AG10803 (cell line): ENCODE results near the gene ADGRV1.
"Not testable (repeated sequence)": the region's sequence is repeated elsewhere in the genome, so short reads cannot be mapped to it uniquely, and the experiment has no call there.

Experiments
- DNase-seq: peaks from one replicate; pipeline ENCODE4 v3.0.0; 2010; ENCODE audit warnings: low read depth
- H3K4me3 ChIP-seq: 2 replicates; pipeline ENCODE4 v1.5.1; 2011; ENCODE audit warnings: mild to moderate bottlenecking, low read length, control low read depth
- TF ChIP-seq, protein P1 (sequence below): conservative IDR thresholded peaks from 2 replicates; pipeline ENCODE4 v1.5.1; 2011; ENCODE audit warnings: mild to moderate bottlenecking, low read length, control low read depth, inconsistent platforms

The ADGRV1 gene

DNA sequence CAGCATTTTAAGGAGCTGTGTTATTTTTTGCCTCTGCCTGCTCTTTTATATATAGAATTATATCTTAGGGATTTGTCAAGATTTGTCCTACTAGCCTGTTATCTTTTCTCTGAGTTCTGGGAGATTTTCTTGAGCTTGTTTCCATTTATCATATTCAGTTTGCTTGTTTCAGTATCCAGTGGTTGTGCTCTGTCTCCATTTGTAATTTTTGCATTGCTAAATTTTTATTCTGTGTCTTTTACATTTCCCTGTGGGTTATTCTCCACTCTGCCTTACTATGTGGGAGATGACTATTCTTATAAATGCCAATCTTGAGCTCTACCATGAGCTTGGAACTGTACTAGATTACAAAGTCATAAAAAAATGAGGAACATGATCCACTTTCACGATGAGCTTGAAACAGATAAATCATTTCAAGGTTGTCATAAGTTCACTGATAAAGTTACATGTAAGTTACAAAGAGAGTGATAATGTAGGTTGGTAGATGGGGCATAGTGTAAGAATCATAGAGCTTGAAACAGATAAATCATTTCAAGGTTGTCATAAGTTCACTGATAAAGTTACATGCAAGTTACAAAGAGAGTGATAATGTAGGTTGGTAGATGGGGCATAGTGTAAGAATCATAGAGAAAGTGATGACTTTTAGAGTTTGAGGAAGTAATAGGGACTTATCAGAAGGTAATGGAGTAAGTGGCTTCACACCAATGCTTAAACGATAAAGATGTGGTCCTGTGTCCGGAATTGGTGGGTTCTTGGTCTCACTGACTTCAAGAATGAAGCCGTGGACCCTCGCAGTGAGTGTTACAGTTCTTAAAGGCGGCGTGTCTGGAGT lies 287.3 kb downstream of the ADGRV1 start:
- DNase-seq, result no peak
- no peak overlapping the region for H3K4me3 ChIP-seq
- TF ChIP-seq, protein P1, sequence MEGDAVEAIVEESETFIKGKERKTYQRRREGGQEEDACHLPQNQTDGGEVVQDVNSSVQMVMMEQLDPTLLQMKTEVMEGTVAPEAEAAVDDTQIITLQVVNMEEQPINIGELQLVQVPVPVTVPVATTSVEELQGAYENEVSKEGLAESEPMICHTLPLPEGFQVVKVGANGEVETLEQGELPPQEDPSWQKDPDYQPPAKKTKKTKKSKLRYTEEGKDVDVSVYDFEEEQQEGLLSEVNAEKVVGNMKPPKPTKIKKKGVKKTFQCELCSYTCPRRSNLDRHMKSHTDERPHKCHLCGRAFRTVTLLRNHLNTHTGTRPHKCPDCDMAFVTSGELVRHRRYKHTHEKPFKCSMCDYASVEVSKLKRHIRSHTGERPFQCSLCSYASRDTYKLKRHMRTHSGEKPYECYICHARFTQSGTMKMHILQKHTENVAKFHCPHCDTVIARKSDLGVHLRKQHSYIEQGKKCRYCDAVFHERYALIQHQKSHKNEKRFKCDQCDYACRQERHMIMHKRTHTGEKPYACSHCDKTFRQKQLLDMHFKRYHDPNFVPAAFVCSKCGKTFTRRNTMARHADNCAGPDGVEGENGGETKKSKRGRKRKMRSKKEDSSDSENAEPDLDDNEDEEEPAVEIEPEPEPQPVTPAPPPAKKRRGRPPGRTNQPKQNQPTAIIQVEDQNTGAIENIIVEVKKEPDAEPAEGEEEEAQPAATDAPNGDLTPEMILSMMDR, result no peak

DNA sequence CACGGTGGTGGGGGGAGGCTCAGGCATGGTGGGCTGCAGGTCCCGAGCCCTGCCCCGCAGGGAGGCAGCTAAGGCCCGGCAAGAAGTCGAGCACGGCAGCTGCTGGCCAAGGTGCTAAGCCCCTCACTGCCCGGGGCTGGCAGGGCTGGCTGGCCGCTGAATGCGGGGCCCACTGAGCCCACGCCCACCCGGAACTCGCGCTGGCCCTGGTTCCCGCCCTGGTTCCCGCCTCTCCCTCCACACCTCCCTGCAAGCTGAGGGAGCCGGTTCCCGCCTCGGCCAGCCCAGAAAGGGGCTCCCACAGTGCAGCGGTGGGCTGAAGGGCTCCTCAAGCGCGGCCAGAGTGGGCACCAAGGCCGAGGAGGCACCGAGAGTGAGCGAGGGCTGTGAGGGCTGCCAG lies 289.0 kb downstream of the ADGRV1 start:
- DNase-seq, result not testable (repeated sequence)

DNA sequence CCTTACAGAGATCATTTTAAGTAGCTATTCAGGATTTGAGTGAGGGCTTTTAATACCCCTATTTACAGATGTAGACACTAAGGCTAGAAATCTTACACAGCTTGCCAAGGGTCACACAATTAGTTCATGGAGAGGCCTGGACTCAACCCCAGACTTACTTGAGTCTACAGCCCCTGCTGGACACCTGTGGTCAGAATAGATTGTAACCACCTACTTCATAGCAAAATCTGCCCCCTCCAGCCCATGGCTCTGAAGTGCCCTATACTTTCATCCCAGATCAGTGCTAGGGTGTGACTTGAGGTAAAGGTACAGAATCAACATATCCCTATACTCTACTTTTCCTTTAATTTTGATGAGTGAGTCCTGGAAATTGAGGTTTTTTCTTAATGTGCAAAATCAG lies 291.3 kb downstream of the ADGRV1 start:
- DNase-seq, result no peak
- TF ChIP-seq, protein P1, result no peak
- no peak overlapping the region for H3K4me3 ChIP-seq

More for the DNA sequence above, 289.0 kb downstream of the ADGRV1 start:
- not testable (repeated sequence) for H3K4me3 ChIP-seq

DNA sequence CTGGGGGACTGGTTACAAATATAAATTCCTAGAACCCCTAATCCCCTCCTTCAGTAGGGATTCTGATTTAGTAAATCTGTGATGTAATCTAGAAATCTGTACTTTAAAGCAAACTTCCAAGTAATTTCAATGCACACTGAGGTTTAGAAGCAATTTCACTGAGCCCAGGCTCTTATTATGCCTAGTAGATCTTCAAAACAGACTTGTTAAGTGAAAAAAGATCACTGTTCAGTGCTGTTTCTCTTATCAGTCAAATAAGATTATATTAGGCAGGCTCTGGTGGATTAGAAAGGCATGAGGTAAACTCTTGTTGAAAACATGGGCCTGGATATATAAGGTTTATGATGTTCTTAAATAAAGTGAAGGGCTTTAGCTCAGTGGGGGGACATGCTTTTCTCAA lies 293.9 kb downstream of the ADGRV1 start:
- no peak overlapping the region for H3K4me3 ChIP-seq
- DNase-seq, result no peak
- TF ChIP-seq, protein P1, result no peak

DNA sequence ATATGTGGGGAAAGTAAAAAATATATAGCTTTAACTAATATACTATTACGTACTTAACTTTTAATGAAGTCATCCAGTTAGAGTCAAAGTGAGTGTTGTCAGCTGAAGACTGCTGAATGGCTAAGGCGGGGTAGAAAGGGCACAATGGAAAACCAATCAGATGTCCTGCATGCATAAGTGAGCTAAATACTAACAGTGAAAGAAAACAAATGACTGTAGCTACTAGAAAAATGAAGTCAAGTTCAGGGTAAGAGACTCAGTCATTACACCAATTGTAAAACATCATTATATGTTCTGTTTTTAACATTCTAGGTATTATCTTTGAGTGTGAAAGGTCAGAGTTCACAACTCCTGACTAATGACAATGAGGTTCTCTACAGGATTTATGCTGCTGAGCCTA lies 295.2 kb downstream of the ADGRV1 start:
- no peak overlapping the region for H3K4me3 ChIP-seq
- DNase-seq, result no peak
- TF ChIP-seq, protein P1, result no peak

DNA sequence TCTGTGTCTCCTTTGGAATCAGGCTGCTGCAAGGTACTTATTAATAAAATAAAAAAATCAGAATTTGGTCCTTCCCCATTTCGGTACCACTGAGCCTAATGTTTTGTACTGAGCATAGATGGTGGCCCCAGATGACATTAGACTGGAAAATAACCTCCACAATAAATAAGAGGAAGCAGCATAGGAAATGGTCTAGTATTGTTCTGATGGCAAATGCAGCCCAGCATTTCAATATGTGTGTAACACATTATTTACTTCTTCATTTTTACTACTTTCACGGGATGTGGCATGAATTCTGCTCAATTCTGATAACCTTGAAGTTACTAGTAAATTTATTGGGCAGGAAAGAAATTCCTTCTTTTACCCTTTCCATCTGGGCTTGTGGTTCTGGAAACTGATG lies 295.6 kb downstream of the ADGRV1 start:
- no peak for DNase-seq
- TF ChIP-seq, protein P1, result no peak
- no peak overlapping the region for H3K4me3 ChIP-seq

DNA sequence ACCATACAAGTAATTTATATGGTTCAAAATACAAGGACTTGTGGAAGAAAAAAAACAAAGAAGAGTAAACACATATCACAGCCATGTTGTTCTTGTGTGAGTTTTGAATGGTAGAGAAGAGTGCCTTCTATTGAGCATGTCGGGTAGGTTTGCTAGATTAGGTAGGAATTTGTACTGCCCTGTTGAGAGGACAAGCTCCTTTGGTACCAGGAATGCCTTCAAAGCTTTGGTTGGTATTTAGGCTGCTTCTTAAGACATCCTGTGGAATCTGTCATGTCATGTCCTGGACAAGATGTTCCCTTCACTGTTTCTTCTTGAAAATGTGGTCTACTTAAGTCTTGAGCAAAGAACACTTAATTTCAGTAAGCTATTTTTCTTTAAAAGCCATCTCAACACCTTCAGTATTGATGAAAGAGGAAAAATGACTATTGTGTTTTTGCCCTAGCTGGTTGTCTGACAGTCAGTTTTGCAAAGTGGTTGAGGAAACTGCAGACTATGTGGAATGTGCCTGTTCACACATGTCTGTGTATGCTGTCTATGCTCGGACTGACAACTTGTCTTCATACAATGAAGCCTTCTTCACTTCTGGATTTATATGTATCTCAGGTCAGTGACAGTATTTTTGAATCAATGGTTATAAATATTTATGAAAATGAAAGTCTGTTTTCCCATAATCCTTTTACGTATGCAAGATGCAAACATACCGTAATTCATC lies 296.9 kb downstream of the ADGRV1 start:
- TF ChIP-seq, protein P1, result no peak

More for the DNA sequence above, 296.9 kb downstream of the ADGRV1 start:
- H3K4me3 ChIP-seq, result no peak overlapping the region
- DNase-seq, result no peak
